ENCODE data around the gene FBXL19.
"Not testable (repeated sequence)": the region's sequence is repeated elsewhere in the genome, so short reads cannot be mapped to it uniquely, and the experiment has no call there.

FBXL19 gene

GRCh38 chr16:30930160-30930571 lies 6.8 kb downstream of the FBXL19 start:
- Histone ChIP-seq H3K27ac (ENCODE audit: low read depth, low read length) (no peak overlapping the region), H4K8ac (ENCODE audit: low read depth, low read length) (no peak overlapping the region), H3K79me1 (ENCODE audit: low read length) (peaks cover 13% of the 10 kb centered on the region), H2BK15ac (replicated peaks; ENCODE audit: low read depth) (no peak overlapping the region), H3K9ac (ENCODE audit: low read length) (no peak overlapping the region), H3K4me2 (ENCODE audit: low read length) (no peak overlapping the region), H4K5ac (ENCODE audit: low read length) (no peak overlapping the region), H3K18ac (ENCODE audit: low read length) (no peak overlapping the region), H3K79me2 (ENCODE audit: control insufficient read depth, insufficient read depth, low read length) (peaks cover 4% of the 10 kb centered on the region), H3K23ac (ENCODE audit: low read length) (no peak overlapping the region), H3K4me3 (ENCODE audit: low read length) (no peak overlapping the region), H3K56ac (ENCODE audit: low read length) (no peak overlapping the region), H3K4ac (ENCODE audit: low read depth, low read length) (no peak overlapping the region), H3K27me3 (ENCODE audit: insufficient read depth, low read length, poor library complexity) (no peaks in the 10 kb centered on the region), H2BK120ac (ENCODE audit: low read depth, low read length) (no peak overlapping the region), H3K36me3 (ENCODE audit: control insufficient read depth, insufficient read depth, low read length) (peaks cover 25% of the 10 kb centered on the region), H3K4me1 (ENCODE audit: control insufficient read depth, low read depth, low read length) (no peaks in the 10 kb centered on the region), H2AK5ac (ENCODE audit: low read length) (no peak overlapping the region), H2BK5ac (ENCODE audit: low read length) (no peak overlapping the region)
- WGBS (ENCODE audit: extremely low coverage, insufficient coverage, low lambda C conversion rate): no CpG with 5 or more reads among the region's 35 CpGs
- no peak for DNase-seq

DNA sequence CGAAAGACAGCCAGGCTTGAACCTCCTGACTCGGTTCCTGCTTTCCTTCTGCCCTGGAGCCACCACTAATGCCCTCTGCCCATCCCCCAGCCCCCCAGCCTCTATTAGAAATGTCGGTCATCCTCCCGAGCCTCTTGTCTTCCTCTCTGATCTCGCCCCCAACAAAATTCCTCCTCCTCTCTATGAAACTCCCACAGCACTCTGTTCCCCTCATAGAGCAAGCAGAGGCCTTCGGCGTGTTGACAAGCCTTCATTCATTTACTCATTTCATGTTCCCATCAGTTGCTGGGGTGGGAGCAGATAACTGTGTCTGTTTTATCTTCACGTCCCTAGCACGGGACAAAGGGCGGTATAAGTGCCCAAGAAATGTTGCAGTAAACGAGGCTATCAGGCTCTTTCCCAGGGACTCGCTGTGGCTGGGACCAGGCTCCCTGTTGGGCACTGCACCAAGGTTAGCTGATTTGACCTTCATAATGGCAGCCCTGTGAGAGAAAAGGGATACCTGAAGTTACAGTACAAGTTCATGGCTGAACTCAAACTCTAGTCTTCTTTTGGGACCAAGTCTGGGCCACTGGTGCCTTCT lies 7.8 kb downstream of the FBXL19 start:
- WGBS (ENCODE audit: extremely low coverage, insufficient coverage, low lambda C conversion rate): no CpG with 5 or more reads among the region's 12 CpGs
- H3K79me1 ChIP-seq (ENCODE audit: low read length): peaks cover 6% of the 10 kb centered on the region
- H2BK15ac ChIP-seq (replicated peaks; ENCODE audit: low read depth): no peak overlapping the region
- no peak overlapping the region for H3K56ac ChIP-seq (ENCODE audit: low read length)
- H2BK5ac ChIP-seq (ENCODE audit: low read length): no peak overlapping the region
- DNase-seq: no peak
- peaks cover 29% of the 10 kb centered on the region for H3K36me3 ChIP-seq (ENCODE audit: control insufficient read depth, insufficient read depth, low read length)
- no peaks in the 10 kb centered on the region for H3K27me3 ChIP-seq (ENCODE audit: insufficient read depth, low read length, poor library complexity)
- no peaks in the 10 kb centered on the region for H3K4me1 ChIP-seq (ENCODE audit: control insufficient read depth, low read depth, low read length)
- no peak overlapping the region for H3K27ac ChIP-seq (ENCODE audit: low read depth, low read length)
- no peak overlapping the region for H3K23ac ChIP-seq (ENCODE audit: low read length)
- no peak overlapping the region for H3K9ac ChIP-seq (ENCODE audit: low read length)
- no peak overlapping the region for H2BK120ac ChIP-seq (ENCODE audit: low read depth, low read length)
- H4K5ac ChIP-seq (ENCODE audit: low read length): no peak overlapping the region
- H4K8ac ChIP-seq (ENCODE audit: low read depth, low read length): no peak overlapping the region
- peaks cover 2% of the 10 kb centered on the region for H3K79me2 ChIP-seq (ENCODE audit: control insufficient read depth, insufficient read depth, low read length)
- no peak overlapping the region for H3K4me2 ChIP-seq (ENCODE audit: low read length)
- H3K18ac ChIP-seq (ENCODE audit: low read length): no peak overlapping the region
- H3K4me3 ChIP-seq (ENCODE audit: low read length): no peak overlapping the region
- H2AK5ac ChIP-seq (ENCODE audit: low read length): no peak overlapping the region
- H3K4ac ChIP-seq (ENCODE audit: low read depth, low read length): no peak overlapping the region

- H3K4me3 ChIP-seq (ENCODE audit: low read length): no peak overlapping the region
- H2BK5ac ChIP-seq (ENCODE audit: low read length): no peak overlapping the region
- H3K36me3 ChIP-seq (ENCODE audit: control insufficient read depth, insufficient read depth, low read length): peaks cover 18% of the 10 kb centered on the region
- WGBS (ENCODE audit: extremely low coverage, insufficient coverage, low lambda C conversion rate): no CpG with 5 or more reads among the region's 12 CpGs
- H3K79me2 ChIP-seq (ENCODE audit: control insufficient read depth, insufficient read depth, low read length): no peaks in the 10 kb centered on the region
- no peaks in the 10 kb centered on the region for H3K27me3 ChIP-seq (ENCODE audit: insufficient read depth, low read length, poor library complexity)
- no peak overlapping the region for H2AK5ac ChIP-seq (ENCODE audit: low read length)
- H3K4me1 ChIP-seq (ENCODE audit: control insufficient read depth, low read depth, low read length): no peaks in the 10 kb centered on the region
- H3K4ac ChIP-seq (ENCODE audit: low read depth, low read length): no peak overlapping the region
- no peak overlapping the region for H4K8ac ChIP-seq (ENCODE audit: low read depth, low read length)
- no peak overlapping the region for H3K27ac ChIP-seq (ENCODE audit: low read depth, low read length)
- H4K5ac ChIP-seq (ENCODE audit: low read length): no peak overlapping the region
- peaks cover 4% of the 10 kb centered on the region for H3K79me1 ChIP-seq (ENCODE audit: low read length)
- no peak overlapping the region for H2BK15ac ChIP-seq (replicated peaks; ENCODE audit: low read depth)
- H3K4me2 ChIP-seq (ENCODE audit: low read length): no peak overlapping the region
- no peak overlapping the region for H3K23ac ChIP-seq (ENCODE audit: low read length)
- no peak overlapping the region for H3K56ac ChIP-seq (ENCODE audit: low read length)
- DNase-seq: peak; percentile 87
- H2BK120ac ChIP-seq (ENCODE audit: low read depth, low read length): no peak overlapping the region
- no peak overlapping the region for H3K18ac ChIP-seq (ENCODE audit: low read length)
- H3K9ac ChIP-seq (ENCODE audit: low read length): no peak overlapping the region
Measured at GRCh38 chr16:30934827-30935557, 11.6 kb downstream of the FBXL19 start.

GRCh38 chr16:30937692-30938091 lies 14.3 kb downstream of the FBXL19 start:
- no peaks in the 10 kb centered on the region for H3K27me3 ChIP-seq (ENCODE audit: insufficient read depth, low read length, poor library complexity)
- no peak overlapping the region for H3K4ac ChIP-seq (ENCODE audit: low read depth, low read length)
- H3K56ac ChIP-seq (ENCODE audit: low read length): no peak overlapping the region
- no peak overlapping the region for H3K4me3 ChIP-seq (ENCODE audit: low read length)
- H3K27ac ChIP-seq (ENCODE audit: low read depth, low read length): no peak overlapping the region
- H3K4me1 ChIP-seq (ENCODE audit: control insufficient read depth, low read depth, low read length): no peaks in the 10 kb centered on the region
- no peak overlapping the region for H3K4me2 ChIP-seq (ENCODE audit: low read length)
- no CpG with 5 or more reads among the region's 5 CpGs for WGBS (ENCODE audit: extremely low coverage, insufficient coverage, low lambda C conversion rate)
- no peaks in the 10 kb centered on the region for H3K79me2 ChIP-seq (ENCODE audit: control insufficient read depth, insufficient read depth, low read length)
- H2BK15ac ChIP-seq (replicated peaks; ENCODE audit: low read depth): no peak overlapping the region
- no peak overlapping the region for H4K8ac ChIP-seq (ENCODE audit: low read depth, low read length)
- H2BK5ac ChIP-seq (ENCODE audit: low read length): no peak overlapping the region
- no peaks in the 10 kb centered on the region for H3K79me1 ChIP-seq (ENCODE audit: low read length)
- no peak overlapping the region for H2AK5ac ChIP-seq (ENCODE audit: low read length)
- no peak for DNase-seq
- H3K18ac ChIP-seq (ENCODE audit: low read length): no peak overlapping the region
- H3K9ac ChIP-seq (ENCODE audit: low read length): no peak overlapping the region
- no peak overlapping the region for H2BK120ac ChIP-seq (ENCODE audit: low read depth, low read length)
- H3K23ac ChIP-seq (ENCODE audit: low read length): no peak overlapping the region
- H3K36me3 ChIP-seq (ENCODE audit: control insufficient read depth, insufficient read depth, low read length): peaks cover 9% of the 10 kb centered on the region
- H4K5ac ChIP-seq (ENCODE audit: low read length): no peak overlapping the region

DNA sequence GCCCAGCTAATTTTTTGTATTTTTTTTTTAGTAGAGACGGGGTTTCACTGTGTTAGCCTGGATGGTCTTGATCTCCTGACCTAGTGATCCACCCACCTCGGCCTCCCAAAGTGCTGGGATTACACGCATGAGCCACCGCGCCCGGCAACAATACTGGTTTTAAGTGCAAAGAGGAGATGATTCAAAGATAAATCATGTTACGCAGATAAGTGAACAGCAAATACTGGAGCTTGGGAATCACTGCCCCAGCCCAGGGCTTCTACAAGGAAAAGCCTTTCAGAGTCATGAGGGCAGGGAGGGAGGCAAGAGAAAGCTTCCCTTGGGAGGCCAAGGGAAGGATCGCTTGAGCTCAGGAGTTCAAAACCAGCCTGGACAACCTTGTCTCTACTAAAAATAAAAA lies 16.2 kb downstream of the FBXL19 start:
- not testable (repeated sequence) for H3K4me2 ChIP-seq (ENCODE audit: low read length); H3K4me3 ChIP-seq (ENCODE audit: low read length); H3K4ac ChIP-seq (ENCODE audit: low read depth, low read length); H3K56ac ChIP-seq (ENCODE audit: low read length); H3K23ac ChIP-seq (ENCODE audit: low read length); H3K4me1 ChIP-seq (ENCODE audit: control insufficient read depth, low read depth, low read length); DNase-seq; H3K18ac ChIP-seq (ENCODE audit: low read length); H3K79me1 ChIP-seq (ENCODE audit: low read length); H4K5ac ChIP-seq (ENCODE audit: low read length); H3K9ac ChIP-seq (ENCODE audit: low read length); H4K8ac ChIP-seq (ENCODE audit: low read depth, low read length); H2BK120ac ChIP-seq (ENCODE audit: low read depth, low read length); H3K79me2 ChIP-seq (ENCODE audit: control insufficient read depth, insufficient read depth, low read length); H2BK15ac ChIP-seq (replicated peaks; ENCODE audit: low read depth); H2AK5ac ChIP-seq (ENCODE audit: low read length); H3K27me3 ChIP-seq (ENCODE audit: insufficient read depth, low read length, poor library complexity); H3K27ac ChIP-seq (ENCODE audit: low read depth, low read length); H2BK5ac ChIP-seq (ENCODE audit: low read length)
- WGBS (ENCODE audit: extremely low coverage, insufficient coverage, low lambda C conversion rate): no CpG with 5 or more reads among the region's 8 CpGs
- peaks cover 13% of the 10 kb centered on the region for H3K36me3 ChIP-seq (ENCODE audit: control insufficient read depth, insufficient read depth, low read length)

Measured in mesendoderm (in vitro differentiated cells).